GM19463 (cell line): ENCODE data around the gene RNF212B.

ENCODE experiments used
- ATAC-seq: cut with Tn5 transposase; IDR thresholded peaks from one replicate; pipeline ENCODE4 v1.9.1; 2021; ENCODE audit warnings: mild to moderate bottlenecking, moderate library complexity; ENCODE audit not compliant: unreplicated experiment

RNF212B gene

GRCh38 chr14:23319746-23320583 is 82.2 kb downstream of the RNF212B start:
- ATAC-seq, result no peak

- ATAC-seq, result peak; percentile 83
These were observed 83.1 kb downstream of the RNF212B start, which contains the start of gene PABPN1 for GRCh38 chr14:23320584-23321571. Gene PABPN1, plus strand, starts transcription at chr14:23321457. Its CDS starts 13 bp downstream, at chr14:23321470.

- ATAC-seq, result peak; percentile 6
These were observed 84.1 kb downstream of the RNF212B start for GRCh38 chr14:23321572-23322547.
